Measurements from ENCODE around the gene CFI.

GRCh38 chr4:109827672-109828071 lies 25.9 kb upstream of the CFI start, which contains the start of gene RRH:
- no peak for TF ChIP-seq POLR2AphosphoS5 (IDR thresholded peaks at IDR 0.05)
- TF ChIP-seq CTCF (IDR thresholded peaks at IDR 0.05): no peak
- no peak for TF ChIP-seq POLR2A (IDR thresholded peaks at IDR 0.05)
